OCI-LY3 (cell line): ENCODE measurements around the gene LINC01488.

ENCODE experiments used
- H2AFZ ChIP-seq: fragments of 200-600, 300-600 bp; shearing (Covaris generic); 2 replicates; pipeline ENCODE4 v1.6.0; 2014; ENCODE audit warnings: antibody characterized with exemption, low read depth, low read length
- H3K27ac ChIP-seq: fragments of 200-600, 300-600 bp; sonication (generic); 2 replicates; pipeline ENCODE4 v1.5.1; 2014; ENCODE audit warnings: mild to moderate bottlenecking, low read length, moderate library complexity, mixed read lengths
- H3K27me3 ChIP-seq: fragments of 200-600, 300-600 bp; sonication (generic); 2 replicates; pipeline ENCODE4 v1.6.1; 2014; ENCODE audit warnings: low read depth, low read length, mixed read lengths
- H3K36me3 ChIP-seq: fragments of 200-600, 300-600 bp; sonication (generic); replicated peaks from 2 replicates; pipeline ENCODE3; 2014; ENCODE audit warnings: low read depth, low read length, mixed read lengths
- H3K4me1 ChIP-seq: fragments of 300-600, 200-600 bp; sonication (generic); 2 replicates; pipeline ENCODE4 v1.6.1; 2014; ENCODE audit warnings: low read length, mixed read lengths
- H3K4me2 ChIP-seq: fragments of 200-600, 300-600 bp; sonication (generic); 2 replicates; pipeline ENCODE4 v1.6.1; 2014; ENCODE audit warnings: low read length, mixed read lengths
- H3K4me3 ChIP-seq: fragments of 300-600, 200-600 bp; sonication (generic); 2 replicates; pipeline ENCODE4 v1.5.1; 2014; ENCODE audit warnings: antibody characterized with exemption, mild to moderate bottlenecking, low read length, moderate library complexity
- H3K79me2 ChIP-seq: fragments of 300-600, 200-600 bp; shearing (Covaris generic); 2 replicates; pipeline ENCODE4 v1.6.1; 2014; ENCODE audit warnings: mild to moderate bottlenecking, low read length, mixed read lengths
- H3K9ac ChIP-seq: fragments of 300-600, 200-600 bp; shearing (Covaris generic); 2 replicates; pipeline ENCODE4 v1.6.0; 2014; ENCODE audit warnings: mild to moderate bottlenecking, low read length, moderate library complexity
- H3K9me3 ChIP-seq: fragments of 200-600, 300-600 bp; shearing (Covaris generic); 2 replicates; pipeline ENCODE4 v1.6.1; 2014; ENCODE audit warnings: low read length, mixed read lengths; ENCODE audit not compliant: insufficient read depth
- H4K20me1 ChIP-seq: fragments of 200-600, 300-600 bp; sonication (generic); 2 replicates; pipeline ENCODE4 v1.6.1; 2016; ENCODE audit warnings: low read length, mixed read lengths; ENCODE audit not compliant: insufficient read depth
- CTCF ChIP-seq: fragments of 200-600, 300-600 bp; sonication (generic); IDR thresholded peaks from 2 replicates; pipeline ENCODE4 v1.5.1; 2014; ENCODE audit warnings: antibody characterized with exemption, low read length, low read depth
- EZH2phosphoT487 ChIP-seq: fragments of 200-600 bp; shearing (Covaris generic); IDR thresholded peaks from 2 replicates; pipeline ENCODE4 v1.6.1; 2018; ENCODE audit warnings: antibody characterized with exemption, mixed run types, low read depth

The LINC01488 gene

GRCh38 chr11:69440876-69441275 is 40.6 kb upstream of the LINC01488 start:
- no peaks in the 10 kb centered on the region for H4K20me1 ChIP-seq
- H3K9ac ChIP-seq = no peak overlapping the region
- no peak overlapping the region for H2AFZ ChIP-seq
- TF ChIP-seq EZH2phosphoT487 = no peak
- TF ChIP-seq CTCF = no peak
- H3K27me3 ChIP-seq = no peaks in the 10 kb centered on the region
- no peak overlapping the region for H3K27ac ChIP-seq
- no peak overlapping the region for H3K4me2 ChIP-seq
- H3K4me1 ChIP-seq = peaks cover 24% of the 10 kb centered on the region
- no peak overlapping the region for H3K4me3 ChIP-seq
- no peaks in the 10 kb centered on the region for H3K36me3 ChIP-seq
- H3K79me2 ChIP-seq = no peaks in the 10 kb centered on the region
- no peaks in the 10 kb centered on the region for H3K9me3 ChIP-seq

- no peak overlapping the region for H2AFZ ChIP-seq
Observed at GRCh38 chr11:69442012-69442806, 39.3 kb upstream of the LINC01488 start.

GRCh38 chr11:69442807-69443137 is 38.7 kb upstream of the LINC01488 start:
- peak overlapping the region; percentile 65 for H3K9ac ChIP-seq
- H3K9me3 ChIP-seq = no peaks in the 10 kb centered on the region
- H3K79me2 ChIP-seq = no peaks in the 10 kb centered on the region
- H3K27me3 ChIP-seq = no peaks in the 10 kb centered on the region
- peak overlapping the region; percentile 75 for H3K4me3 ChIP-seq
- peaks cover 24% of the 10 kb centered on the region for H3K4me1 ChIP-seq
- H3K4me2 ChIP-seq = peak overlapping the region; percentile 98
- TF ChIP-seq EZH2phosphoT487 = no peak
- TF ChIP-seq CTCF = no peak
- H2AFZ ChIP-seq = peak overlapping the region; percentile 73; the same call in 1 of the 2 replicates
- H4K20me1 ChIP-seq = no peaks in the 10 kb centered on the region
- no peaks in the 10 kb centered on the region for H3K36me3 ChIP-seq
- peak overlapping the region; percentile 93 for H3K27ac ChIP-seq

More at GRCh38 chr11:69442012-69442806, 39.3 kb upstream of the LINC01488 start:
- Histone ChIP-seq H3K27ac (peak overlapping the region; percentile 93), H3K4me3 (peak overlapping the region; percentile 75), H3K36me3 (no peaks in the 10 kb centered on the region), H3K4me1 (peaks cover 24% of the 10 kb centered on the region), H3K9ac (peak overlapping the region; percentile 65; the same call in 1 of the 2 replicates), H4K20me1 (no peaks in the 10 kb centered on the region), H3K27me3 (no peaks in the 10 kb centered on the region), H3K79me2 (no peaks in the 10 kb centered on the region), H3K9me3 (no peaks in the 10 kb centered on the region), H3K4me2 (peak overlapping the region; percentile 98)
- TF ChIP-seq EZH2phosphoT487 (no peak), CTCF (peak; percentile 14; the same call in 1 of the 2 replicates)

- Histone ChIP-seq H3K4me3 (peak overlapping the region; percentile 75), H3K27me3 (no peaks in the 10 kb centered on the region), H3K79me2 (no peaks in the 10 kb centered on the region), H3K9ac (peak overlapping the region; percentile 82), H3K36me3 (no peaks in the 10 kb centered on the region), H3K4me2 (peak overlapping the region; percentile 98), H4K20me1 (no peaks in the 10 kb centered on the region), H3K27ac (peak overlapping the region; percentile 93), H3K4me1 (peaks cover 26% of the 10 kb centered on the region), H3K9me3 (no peaks in the 10 kb centered on the region), H2AFZ (peak overlapping the region; percentile 73)
- TF ChIP-seq CTCF (no peak), EZH2phosphoT487 (no peak)
Observed at GRCh38 chr11:69443138-69443967, 38.1 kb upstream of the LINC01488 start.
